Retinal pigment epithelial cell (primary cell): ENCODE results near the gene TGM4.
A peak's percentile ranks its signal among the peaks of the same experiment; 100 is the strongest.

Experiments
- DNase-seq: peaks from one replicate; pipeline ENCODE4 v3.0.0-alpha.2; 2010; ENCODE audit warnings: low read depth
- H3K4me3 ChIP-seq: 2 replicates; pipeline ENCODE4 v1.5.1; 2011; ENCODE audit warnings: mild to moderate bottlenecking, low read length, control low read depth, moderate library complexity
- CTCF ChIP-seq: conservative IDR thresholded peaks from 2 replicates; pipeline ENCODE4 v1.5.1; 2011; ENCODE audit warnings: low read depth, low read length, control low read depth, inconsistent platforms

The TGM4 gene

GRCh38 chr3:44923632-44924456, 49.4 kb downstream of the TGM4 start:
- H3K4me3 ChIP-seq: no peak overlapping the region
- no peak for DNase-seq
- no peak for TF ChIP-seq CTCF

- peak; percentile 4 for TF ChIP-seq CTCF
- no peak overlapping the region for H3K4me3 ChIP-seq
- no peak for DNase-seq
Measured at GRCh38 chr3:44924457-44925084, 50.2 kb downstream of the TGM4 start.

- TF ChIP-seq CTCF: peak; percentile 7
- no peak overlapping the region for H3K4me3 ChIP-seq
- no peak for DNase-seq
Measured at GRCh38 chr3:44926172-44926571, 51.8 kb downstream of the TGM4 start.

- H3K4me3 ChIP-seq: no peak overlapping the region
- TF ChIP-seq CTCF: no peak
- DNase-seq: no peak
Measured at GRCh38 chr3:44926921-44927320, 52.5 kb downstream of the TGM4 start.

DNA sequence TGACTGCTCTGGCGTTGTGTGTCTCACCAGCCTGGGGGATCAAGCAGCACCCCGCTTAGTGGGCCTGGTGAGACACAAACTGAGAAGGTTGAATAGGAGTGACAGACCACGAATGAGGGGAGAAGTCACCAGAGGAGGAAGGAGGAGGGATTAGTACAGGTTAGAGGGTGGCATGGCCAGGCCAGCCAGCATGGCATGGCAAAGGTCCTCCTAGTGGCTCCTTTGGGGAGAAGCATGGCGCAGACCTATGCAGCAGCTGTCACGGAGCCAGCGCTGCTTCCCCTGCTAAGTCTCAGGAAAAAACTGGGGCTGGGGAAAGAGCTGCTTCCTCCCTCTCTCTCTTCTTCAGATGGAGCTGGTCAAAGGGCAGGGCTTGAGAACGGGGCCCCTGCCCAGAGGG, 53.0 kb downstream of the TGM4 start:
- no peak overlapping the region for H3K4me3 ChIP-seq
- TF ChIP-seq CTCF: no peak
- DNase-seq: no peak

- DNase-seq: no peak
- TF ChIP-seq CTCF: no peak
- no peak overlapping the region for H3K4me3 ChIP-seq
Measured at GRCh38 chr3:44929782-44930181, 55.4 kb downstream of the TGM4 start.

GRCh38 chr3:44930911-44931310, 56.5 kb downstream of the TGM4 start:
- no peak for DNase-seq
- H3K4me3 ChIP-seq: no peak overlapping the region
- TF ChIP-seq CTCF: no peak
